HepG2 (cell line): Measurements from ENCODE around the gene SLC38A3. TPM values are rescaled to one million over a fixed set of nuclear protein-coding genes. Genes with fewer than 3 reads are reported as not detected.

ENCODE experiments used
- FOXP4 ChIP-seq: sonication (generic); formaldehyde crosslinking; IDR thresholded peaks from 2 replicates; pipeline ENCODE4 v1.4.0; 2020; ENCODE audit warnings: missing genetic modification reagents
- HDAC2 ChIP-seq: sonication (generic); formaldehyde crosslinking; IDR thresholded peaks from 2 replicates; pipeline ENCODE4 v1.4.0; 2020; ENCODE audit warnings: missing genetic modification reagents
- JUN ChIP-seq: sonication (generic); formaldehyde crosslinking; IDR thresholded peaks from 2 replicates; pipeline ENCODE4 v1.4.0; 2020; ENCODE audit warnings: mild to moderate bottlenecking, missing genetic modification reagents
- PCBP1 ChIP-seq: fragments of 200-400 bp; formaldehyde crosslinking; IDR thresholded peaks from 2 replicates; pipeline ENCODE4 v1.6.1; 2017; ENCODE audit warnings: mild to moderate bottlenecking, low read depth, low read length, borderline replicate concordance
- SRSF1 ChIP-seq: fragments of 200-400 bp; formaldehyde crosslinking; optimal IDR thresholded peaks from 2 replicates; pipeline ENCODE3; 2017; ENCODE audit warnings: mild to moderate bottlenecking, low read depth, low read length, moderate library complexity
- ZNF101 ChIP-seq: sonication (generic); formaldehyde crosslinking; IDR thresholded peaks from 2 replicates; pipeline ENCODE4 v1.4.0; 2020; ENCODE audit warnings: mild to moderate bottlenecking, low read depth, missing genetic modification reagents, borderline replicate concordance
- polyA plus RNA-seq, 8 experiments: library from polyadenylated mRNA; depleted of rRNA in 3 of 8; stranded (reverse) in 7 of 8; unstranded in 1 of 8; fragments of >200 nt; fragmentation: Illumina TruSeq in 4 of 8; extraction: Trizol in 4 of 8; gene quantifications; 2 replicates each; pipeline versions ENCODE4 v1.2.1 to v1.2.3, GENCODE V29; 2011 to 2016; ENCODE audit warnings: low read depth in 4 of 8, missing spikeins in 1 of 8, mixed read lengths in 1 of 8; ENCODE audit not compliant: insufficient read depth in 1 of 8
- total RNA-seq, 5 experiments: library from RNA; depleted of rRNA; stranded (reverse); fragments of >200 nt; fragmentation: Illumina TruSeq; extraction: Trizol; gene quantifications; 2 replicates each; pipeline ENCODE4 v1.2.3, GENCODE V29; 2016; ENCODE audit warnings: low read depth in 1 of 5
- TF ChIP-seq, protein P1 (sequence below): sonication (generic); formaldehyde crosslinking; IDR thresholded peaks from 2 replicates; pipeline ENCODE4 v1.8.1; 2022; ENCODE audit warnings: low read depth, mild to moderate bottlenecking, missing genetic modification reagents
- TF ChIP-seq, protein P2 (sequence below): fragments of 450-650 bp; IDR thresholded peaks from 2 replicates; pipeline ENCODE4 v1.6.1; 2017
- TF ChIP-seq, protein P3 (sequence below): sonication (generic); formaldehyde crosslinking; IDR thresholded peaks from 2 replicates; pipeline ENCODE4 v1.4.0; 2020; ENCODE audit warnings: mild to moderate bottlenecking, missing genetic modification reagents
- TF ChIP-seq, protein P4 (sequence below): sonication (generic); formaldehyde crosslinking; IDR thresholded peaks from 2 replicates; pipeline ENCODE4 v1.4.0; 2020; ENCODE audit warnings: missing genetic modification reagents, borderline replicate concordance
- TF ChIP-seq, protein P5 (sequence below): sonication (generic); formaldehyde crosslinking; IDR thresholded peaks from 2 replicates; pipeline ENCODE4 v1.4.0; 2020; ENCODE audit warnings: missing genetic modification reagents, borderline replicate concordance

SLC38A3 gene
- total and polyA plus RNA-seq, 2 of the 13 experiments (the other 11 are each of a cell fraction or from before 2014, with no cell fraction given) = 29.8 to 164 TPM

GRCh38 chr3:50210510-50211367, 5.7 kb downstream of the SLC38A3 start (continued):
- TF ChIP-seq, protein P1, sequence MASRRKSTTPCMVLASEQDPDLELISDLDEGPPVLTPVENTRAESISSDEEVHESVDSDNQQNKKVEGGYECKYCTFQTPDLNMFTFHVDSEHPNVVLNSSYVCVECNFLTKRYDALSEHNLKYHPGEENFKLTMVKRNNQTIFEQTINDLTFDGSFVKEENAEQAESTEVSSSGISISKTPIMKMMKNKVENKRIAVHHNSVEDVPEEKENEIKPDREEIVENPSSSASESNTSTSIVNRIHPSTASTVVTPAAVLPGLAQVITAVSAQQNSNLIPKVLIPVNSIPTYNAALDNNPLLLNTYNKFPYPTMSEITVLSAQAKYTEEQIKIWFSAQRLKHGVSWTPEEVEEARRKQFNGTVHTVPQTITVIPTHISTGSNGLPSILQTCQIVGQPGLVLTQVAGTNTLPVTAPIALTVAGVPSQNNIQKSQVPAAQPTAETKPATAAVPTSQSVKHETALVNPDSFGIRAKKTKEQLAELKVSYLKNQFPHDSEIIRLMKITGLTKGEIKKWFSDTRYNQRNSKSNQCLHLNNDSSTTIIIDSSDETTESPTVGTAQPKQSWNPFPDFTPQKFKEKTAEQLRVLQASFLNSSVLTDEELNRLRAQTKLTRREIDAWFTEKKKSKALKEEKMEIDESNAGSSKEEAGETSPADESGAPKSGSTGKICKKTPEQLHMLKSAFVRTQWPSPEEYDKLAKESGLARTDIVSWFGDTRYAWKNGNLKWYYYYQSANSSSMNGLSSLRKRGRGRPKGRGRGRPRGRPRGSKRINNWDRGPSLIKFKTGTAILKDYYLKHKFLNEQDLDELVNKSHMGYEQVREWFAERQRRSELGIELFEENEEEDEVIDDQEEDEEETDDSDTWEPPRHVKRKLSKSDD = peak; percentile 67; the same call in 1 of the 2 replicates
- TF ChIP-seq JUN (CRISPR knock-in tag) (peak; percentile 82), HDAC2 (CRISPR knock-in tag) (peak; percentile 83), PCBP1 (0 out of 2 replicates have a peak, but pooled peaks have one; percentile 47), SRSF1 (peak; percentile 83), FOXP4 (CRISPR knock-in tag) (peak; percentile 87), ZNF101 (CRISPR knock-in tag) (no peak)
- TF ChIP-seq, protein P2, sequence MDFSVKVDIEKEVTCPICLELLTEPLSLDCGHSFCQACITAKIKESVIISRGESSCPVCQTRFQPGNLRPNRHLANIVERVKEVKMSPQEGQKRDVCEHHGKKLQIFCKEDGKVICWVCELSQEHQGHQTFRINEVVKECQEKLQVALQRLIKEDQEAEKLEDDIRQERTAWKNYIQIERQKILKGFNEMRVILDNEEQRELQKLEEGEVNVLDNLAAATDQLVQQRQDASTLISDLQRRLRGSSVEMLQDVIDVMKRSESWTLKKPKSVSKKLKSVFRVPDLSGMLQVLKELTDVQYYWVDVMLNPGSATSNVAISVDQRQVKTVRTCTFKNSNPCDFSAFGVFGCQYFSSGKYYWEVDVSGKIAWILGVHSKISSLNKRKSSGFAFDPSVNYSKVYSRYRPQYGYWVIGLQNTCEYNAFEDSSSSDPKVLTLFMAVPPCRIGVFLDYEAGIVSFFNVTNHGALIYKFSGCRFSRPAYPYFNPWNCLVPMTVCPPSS = no peak
- TF ChIP-seq, protein P3, sequence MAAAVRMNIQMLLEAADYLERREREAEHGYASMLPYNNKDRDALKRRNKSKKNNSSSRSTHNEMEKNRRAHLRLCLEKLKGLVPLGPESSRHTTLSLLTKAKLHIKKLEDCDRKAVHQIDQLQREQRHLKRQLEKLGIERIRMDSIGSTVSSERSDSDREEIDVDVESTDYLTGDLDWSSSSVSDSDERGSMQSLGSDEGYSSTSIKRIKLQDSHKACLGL (CRISPR knock-in tag) = no peak
- TF ChIP-seq, protein P4, sequence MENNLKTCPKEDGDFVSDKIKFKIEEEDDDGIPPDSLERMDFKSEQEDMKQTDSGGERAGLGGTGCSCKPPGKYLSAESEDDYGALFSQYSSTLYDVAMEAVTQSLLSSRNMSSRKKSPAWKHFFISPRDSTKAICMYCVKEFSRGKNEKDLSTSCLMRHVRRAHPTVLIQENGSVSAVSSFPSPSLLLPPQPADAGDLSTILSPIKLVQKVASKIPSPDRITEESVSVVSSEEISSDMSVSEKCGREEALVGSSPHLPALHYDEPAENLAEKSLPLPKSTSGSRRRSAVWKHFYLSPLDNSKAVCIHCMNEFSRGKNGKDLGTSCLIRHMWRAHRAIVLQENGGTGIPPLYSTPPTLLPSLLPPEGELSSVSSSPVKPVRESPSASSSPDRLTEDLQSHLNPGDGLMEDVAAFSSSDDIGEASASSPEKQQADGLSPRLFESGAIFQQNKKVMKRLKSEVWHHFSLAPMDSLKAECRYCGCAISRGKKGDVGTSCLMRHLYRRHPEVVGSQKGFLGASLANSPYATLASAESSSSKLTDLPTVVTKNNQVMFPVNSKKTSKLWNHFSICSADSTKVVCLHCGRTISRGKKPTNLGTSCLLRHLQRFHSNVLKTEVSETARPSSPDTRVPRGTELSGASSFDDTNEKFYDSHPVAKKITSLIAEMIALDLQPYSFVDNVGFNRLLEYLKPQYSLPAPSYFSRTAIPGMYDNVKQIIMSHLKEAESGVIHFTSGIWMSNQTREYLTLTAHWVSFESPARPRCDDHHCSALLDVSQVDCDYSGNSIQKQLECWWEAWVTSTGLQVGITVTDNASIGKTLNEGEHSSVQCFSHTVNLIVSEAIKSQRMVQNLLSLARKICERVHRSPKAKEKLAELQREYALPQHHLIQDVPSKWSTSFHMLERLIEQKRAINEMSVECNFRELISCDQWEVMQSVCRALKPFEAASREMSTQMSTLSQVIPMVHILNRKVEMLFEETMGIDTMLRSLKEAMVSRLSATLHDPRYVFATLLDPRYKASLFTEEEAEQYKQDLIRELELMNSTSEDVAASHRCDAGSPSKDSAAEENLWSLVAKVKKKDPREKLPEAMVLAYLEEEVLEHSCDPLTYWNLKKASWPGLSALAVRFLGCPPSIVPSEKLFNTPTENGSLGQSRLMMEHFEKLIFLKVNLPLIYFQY (CRISPR knock-in tag) = no peak; the same call in 1 of the 2 replicates
- TF ChIP-seq, protein P5, sequence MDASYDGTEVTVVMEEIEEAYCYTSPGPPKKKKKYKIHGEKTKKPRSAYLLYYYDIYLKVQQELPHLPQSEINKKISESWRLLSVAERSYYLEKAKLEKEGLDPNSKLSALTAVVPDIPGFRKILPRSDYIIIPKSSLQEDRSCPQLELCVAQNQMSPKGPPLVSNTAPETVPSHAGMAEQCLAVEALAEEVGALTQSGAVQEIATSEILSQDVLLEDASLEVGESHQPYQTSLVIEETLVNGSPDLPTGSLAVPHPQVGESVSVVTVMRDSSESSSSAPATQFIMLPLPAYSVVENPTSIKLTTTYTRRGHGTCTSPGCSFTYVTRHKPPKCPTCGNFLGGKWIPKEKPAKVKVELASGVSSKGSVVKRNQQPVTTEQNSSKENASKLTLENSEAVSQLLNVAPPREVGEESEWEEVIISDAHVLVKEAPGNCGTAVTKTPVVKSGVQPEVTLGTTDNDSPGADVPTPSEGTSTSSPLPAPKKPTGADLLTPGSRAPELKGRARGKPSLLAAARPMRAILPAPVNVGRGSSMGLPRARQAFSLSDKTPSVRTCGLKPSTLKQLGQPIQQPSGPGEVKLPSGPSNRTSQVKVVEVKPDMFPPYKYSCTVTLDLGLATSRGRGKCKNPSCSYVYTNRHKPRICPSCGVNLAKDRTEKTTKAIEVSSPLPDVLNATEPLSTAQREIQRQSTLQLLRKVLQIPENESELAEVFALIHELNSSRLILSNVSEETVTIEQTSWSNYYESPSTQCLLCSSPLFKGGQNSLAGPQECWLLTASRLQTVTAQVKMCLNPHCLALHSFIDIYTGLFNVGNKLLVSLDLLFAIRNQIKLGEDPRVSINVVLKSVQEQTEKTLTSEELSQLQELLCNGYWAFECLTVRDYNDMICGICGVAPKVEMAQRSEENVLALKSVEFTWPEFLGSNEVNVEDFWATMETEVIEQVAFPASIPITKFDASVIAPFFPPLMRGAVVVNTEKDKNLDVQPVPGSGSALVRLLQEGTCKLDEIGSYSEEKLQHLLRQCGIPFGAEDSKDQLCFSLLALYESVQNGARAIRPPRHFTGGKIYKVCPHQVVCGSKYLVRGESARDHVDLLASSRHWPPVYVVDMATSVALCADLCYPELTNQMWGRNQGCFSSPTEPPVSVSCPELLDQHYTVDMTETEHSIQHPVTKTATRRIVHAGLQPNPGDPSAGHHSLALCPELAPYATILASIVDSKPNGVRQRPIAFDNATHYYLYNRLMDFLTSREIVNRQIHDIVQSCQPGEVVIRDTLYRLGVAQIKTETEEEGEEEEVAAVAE (CRISPR knock-in tag) = no peak
